Testis (tissue), 3 donors: ENCODE data around the gene GRID1. TPM values are rescaled to one million over a fixed set of nuclear protein-coding genes. Genes with fewer than 3 reads are reported as not detected.

Experiments
- DNase-seq: peaks from one replicate; pipeline ENCODE4 v3.0.0-alpha.2; 2019
- H3K27ac ChIP-seq, 2 donors: fragments of 200-600 bp; sonication (generic); one replicate each; pipeline ENCODE4 v1.5.1; 2019
- H3K27me3 ChIP-seq: fragments of 200-600 bp; sonication (generic); one replicate; pipeline ENCODE4 v1.5.1; 2019
- H3K36me3 ChIP-seq: fragments of 200-600 bp; sonication (generic); one replicate; pipeline ENCODE4 v1.5.1; 2017; ENCODE audit warnings: low read depth; ENCODE audit errors: missing control alignments
- H3K4me1 ChIP-seq: fragments of 200-600 bp; sonication (generic); one replicate; pipeline ENCODE4 v1.5.1; 2019
- H3K4me3 ChIP-seq, 2 donors: fragments of 200-600 bp; sonication (generic); one replicate each; pipeline ENCODE4 v1.5.1; 2017 to 2019
- H3K9me3 ChIP-seq: fragments of 200-600 bp; sonication (generic); one replicate; pipeline ENCODE4 v1.5.1; 2017
- POLR2A ChIP-seq: fragments of 450-650 bp; IDR thresholded peaks from one replicate; pipeline ENCODE4 v1.6.1; 2017; ENCODE audit warnings: antibody characterized with exemption, mild to moderate bottlenecking, moderate library complexity
- WGBS, 2 donors: methylation state at CpG; one replicate each; pipeline ENCODE4 v1.1.5; 2018; 5-methylcytosine and 5-hydroxymethylcytosine counted together
- intact Hi-C: fragments of 100-400 bp; cut with DNase I; formaldehyde crosslinking; loops from one replicate; pipeline ENCODE4 v1.15.1; 2023; ENCODE audit warnings: low total_unique reads
- polyA plus RNA-seq: library from polyadenylated mRNA; stranded (reverse); fragments of 350-450 nt; fragmentation: Illumina TruSeq; extraction: RNeasy Lipid Tissue Mini Kit (QIAGEN cat#74804); gene quantifications from one replicate; pipeline ENCODE4 v1.2.3, GENCODE V29; 2014; ENCODE audit warnings: low read depth, low replicate concordance; ENCODE audit not compliant: insufficient read depth
- total RNA-seq, 2 donors: library from RNA; depleted of rRNA; stranded (reverse); fragments of >200 nt; gene quantifications; one replicate each; pipeline ENCODE4 v1.2.3, GENCODE V29; 2016
- TF ChIP-seq, protein P1 (sequence below), 3 experiments: fragments of 450-650 bp in 2 of 3; fragments of 200-600 bp in 1 of 3; sonication (generic) in 1 of 3; IDR thresholded peaks; one replicate each; pipeline ENCODE4 v1.5.1; 2016 to 2019; ENCODE audit warnings: antibody characterized with exemption in 3 of 3, mild to moderate bottlenecking in 2 of 3, moderate library complexity in 1 of 3

The GRID1 gene
- total and polyA plus RNA-seq, 3 donors from 2014 or later, result 7.4 to 16.7 (median 8.1) TPM

GRCh38 chr10:86250399-86250798, 116.2 kb downstream of the GRID1 start:
- Histone ChIP-seq H3K36me3 (no peaks in the 10 kb centered on the region), H3K27me3 (no peaks in the 10 kb centered on the region), H3K27ac (no peak overlapping the region), H3K9me3 (no peaks in the 10 kb centered on the region), H3K4me3 (no peak overlapping the region), H3K4me1 (no peaks in the 10 kb centered on the region)
- no peak for DNase-seq
- TF ChIP-seq POLR2A, result no peak
- TF ChIP-seq, protein P1, sequence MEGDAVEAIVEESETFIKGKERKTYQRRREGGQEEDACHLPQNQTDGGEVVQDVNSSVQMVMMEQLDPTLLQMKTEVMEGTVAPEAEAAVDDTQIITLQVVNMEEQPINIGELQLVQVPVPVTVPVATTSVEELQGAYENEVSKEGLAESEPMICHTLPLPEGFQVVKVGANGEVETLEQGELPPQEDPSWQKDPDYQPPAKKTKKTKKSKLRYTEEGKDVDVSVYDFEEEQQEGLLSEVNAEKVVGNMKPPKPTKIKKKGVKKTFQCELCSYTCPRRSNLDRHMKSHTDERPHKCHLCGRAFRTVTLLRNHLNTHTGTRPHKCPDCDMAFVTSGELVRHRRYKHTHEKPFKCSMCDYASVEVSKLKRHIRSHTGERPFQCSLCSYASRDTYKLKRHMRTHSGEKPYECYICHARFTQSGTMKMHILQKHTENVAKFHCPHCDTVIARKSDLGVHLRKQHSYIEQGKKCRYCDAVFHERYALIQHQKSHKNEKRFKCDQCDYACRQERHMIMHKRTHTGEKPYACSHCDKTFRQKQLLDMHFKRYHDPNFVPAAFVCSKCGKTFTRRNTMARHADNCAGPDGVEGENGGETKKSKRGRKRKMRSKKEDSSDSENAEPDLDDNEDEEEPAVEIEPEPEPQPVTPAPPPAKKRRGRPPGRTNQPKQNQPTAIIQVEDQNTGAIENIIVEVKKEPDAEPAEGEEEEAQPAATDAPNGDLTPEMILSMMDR (IDR thresholded peaks at IDR 0.05), result no peak
- intact Hi-C loops, result no loop called here
- WGBS, 2 donors, result 82 to 91% methylated on average over 6 to 15 of the region's 15 CpGs

- Histone ChIP-seq H3K4me1 (no peaks in the 10 kb centered on the region), H3K4me3 (no peak overlapping the region), H3K27ac (no peak overlapping the region), H3K36me3 (no peaks in the 10 kb centered on the region), H3K9me3 (no peaks in the 10 kb centered on the region), H3K27me3 (no peaks in the 10 kb centered on the region)
- intact Hi-C loops, result no loop called here
- TF ChIP-seq, protein P1 (IDR thresholded peaks at IDR 0.05), result no peak
- no peak for TF ChIP-seq POLR2A
- no peak for DNase-seq
These were observed 116.8 kb downstream of the GRID1 start for GRCh38 chr10:86249794-86250193.

DNA sequence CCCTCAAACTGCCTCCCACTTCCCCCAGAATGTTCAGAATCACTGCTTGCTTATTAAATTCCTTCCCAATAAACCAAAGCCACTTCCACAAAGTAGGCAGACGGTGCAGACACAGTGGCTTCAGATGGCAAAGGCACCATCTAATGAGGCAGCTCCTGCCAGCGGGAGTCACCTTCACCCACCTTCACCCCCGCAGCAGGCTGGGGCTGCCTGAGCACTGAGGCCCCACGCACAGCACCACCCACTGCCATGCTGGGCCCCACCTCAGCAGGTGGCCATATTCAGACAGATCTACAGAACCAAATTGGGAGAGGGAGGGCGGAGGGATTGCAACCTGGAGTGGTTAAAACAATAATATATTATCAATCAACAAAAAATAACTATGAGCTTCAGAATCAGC, 118.5 kb downstream of the GRID1 start:
- intact Hi-C loops, result no loop called here
- no peak for DNase-seq
- no peak for TF ChIP-seq POLR2A
- TF ChIP-seq, protein P1 (IDR thresholded peaks at IDR 0.05), result no peak
- 88 to 92% methylated on average over 5 of the region's 5 CpGs for WGBS, 2 donors
- H3K4me3 ChIP-seq, result no peak overlapping the region
- H3K9me3 ChIP-seq, result no peaks in the 10 kb centered on the region
- H3K27ac ChIP-seq, result no peak overlapping the region
- no peaks in the 10 kb centered on the region for H3K36me3 ChIP-seq
- H3K27me3 ChIP-seq, result no peaks in the 10 kb centered on the region
- H3K4me1 ChIP-seq, result no peaks in the 10 kb centered on the region

DNA sequence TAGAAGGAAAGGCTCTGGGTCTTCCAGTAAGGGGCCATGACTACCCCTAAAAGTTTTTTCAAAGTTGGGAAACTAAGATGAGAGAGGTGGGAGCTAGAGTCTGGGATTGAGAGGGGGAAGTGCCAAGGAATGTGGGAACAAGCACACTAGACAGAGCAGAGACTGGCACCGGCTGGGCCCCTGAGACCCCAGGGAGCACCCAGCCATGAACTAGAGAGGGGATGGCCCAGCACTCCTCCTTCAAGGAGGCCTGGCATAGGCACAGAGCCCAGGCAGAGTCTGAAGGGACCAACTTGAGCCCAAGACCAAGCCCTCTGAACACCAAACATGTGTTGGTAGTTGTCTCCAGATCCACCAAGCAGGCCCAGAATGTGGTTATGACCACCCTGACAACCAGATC, 119.0 kb downstream of the GRID1 start:
- no peak overlapping the region for H3K27ac ChIP-seq
- no peaks in the 10 kb centered on the region for H3K36me3 ChIP-seq
- intact Hi-C loops, result no loop called here
- no peaks in the 10 kb centered on the region for H3K4me1 ChIP-seq
- H3K27me3 ChIP-seq, result no peaks in the 10 kb centered on the region
- WGBS, 2 donors, result 83 to 88% methylated on average over 1 of the region's 1 CpG
- no peak for DNase-seq
- no peaks in the 10 kb centered on the region for H3K9me3 ChIP-seq
- H3K4me3 ChIP-seq, result no peak overlapping the region
- no peak for TF ChIP-seq POLR2A
- TF ChIP-seq, protein P1 (IDR thresholded peaks at IDR 0.05), result no peak

GRCh38 chr10:86247073-86247472, 119.5 kb downstream of the GRID1 start:
- H3K9me3 ChIP-seq, result no peaks in the 10 kb centered on the region
- DNase-seq, result no peak
- H3K36me3 ChIP-seq, result no peaks in the 10 kb centered on the region
- WGBS, 2 donors, result 87 to 97% methylated on average over 1 of the region's 1 CpG
- TF ChIP-seq, protein P1 (IDR thresholded peaks at IDR 0.05), result no peak
- no peak for TF ChIP-seq POLR2A
- intact Hi-C loops, result no loop called here
- no peak overlapping the region for H3K27ac ChIP-seq
- no peak overlapping the region for H3K4me3 ChIP-seq
- no peaks in the 10 kb centered on the region for H3K4me1 ChIP-seq
- no peaks in the 10 kb centered on the region for H3K27me3 ChIP-seq
